HUES6 (cell line): ENCODE measurements around the gene SLC25A39.
A peak's percentile ranks its signal among the peaks of the same experiment; 100 is the strongest.
"Not testable (repeated sequence)": the region's sequence is repeated elsewhere in the genome, so short reads cannot be mapped to it uniquely, and the experiment has no call there.

Experiments
- H3K27ac ChIP-seq: 2 replicates; pipeline ENCODE4 v1.7.0; 2013; ENCODE audit warnings: low read depth, mild to moderate bottlenecking, low read length, inconsistent platforms
- H3K27me3 ChIP-seq: 2 replicates; pipeline ENCODE4 v1.6.1; 2013; ENCODE audit warnings: low read length; ENCODE audit not compliant: control insufficient read depth, insufficient read depth
- H3K36me3 ChIP-seq: 2 replicates; pipeline ENCODE4 v1.6.1; 2013; ENCODE audit warnings: low read length; ENCODE audit not compliant: control insufficient read depth, insufficient read depth
- H3K4me1 ChIP-seq: 2 replicates; pipeline ENCODE4 v1.6.1; 2013; ENCODE audit warnings: low read length; ENCODE audit not compliant: control insufficient read depth, insufficient read depth
- H3K4me3 ChIP-seq: 2 replicates; pipeline ENCODE4 v1.5.1; 2013; ENCODE audit warnings: low read depth, low read length
- H3K9ac ChIP-seq: one replicate; pipeline ENCODE4 v1.6.1; 2013; ENCODE audit warnings: mild to moderate bottlenecking, low read length
- H3K9me3 ChIP-seq: 2 replicates; pipeline ENCODE4 v1.6.1; 2013; ENCODE audit warnings: low read depth, low read length; ENCODE audit not compliant: control insufficient read depth, insufficient read depth

SLC25A39 gene

GRCh38 chr17:44353672-44354331, 29.2 kb upstream of the SLC25A39 start:
- H3K36me3 ChIP-seq: peaks cover 22% of the 10 kb centered on the region
- H3K4me1 ChIP-seq: 0 out of 2 replicates have a peak, but pooled peaks cover 3% of the 10 kb centered on the region
- H3K4me3 ChIP-seq: peak overlapping the region; percentile 61
- H3K9me3 ChIP-seq: no peaks in the 10 kb centered on the region
- no peaks in the 10 kb centered on the region for H3K27me3 ChIP-seq
- H3K27ac ChIP-seq: no peak overlapping the region
- H3K9ac ChIP-seq: peak overlapping the region; percentile 52

- H3K36me3 ChIP-seq: peaks cover 19% of the 10 kb centered on the region
- H3K9me3 ChIP-seq: no peaks in the 10 kb centered on the region
- H3K4me1 ChIP-seq: 0 out of 2 replicates have a peak, but pooled peaks cover 3% of the 10 kb centered on the region
- no peaks in the 10 kb centered on the region for H3K27me3 ChIP-seq
- H3K27ac ChIP-seq: no peak overlapping the region
- H3K4me3 ChIP-seq: peak overlapping the region; percentile 61
- H3K9ac ChIP-seq: no peak overlapping the region
Observed at GRCh38 chr17:44352828-44353671, 28.4 kb upstream of the SLC25A39 start.

GRCh38 chr17:44351961-44352827, 27.6 kb upstream of the SLC25A39 start:
- Histone ChIP-seq H3K27ac (no peak overlapping the region), H3K4me1 (0 out of 2 replicates have a peak, but pooled peaks cover 3% of the 10 kb centered on the region), H3K4me3 (no peak overlapping the region), H3K9ac (no peak overlapping the region), H3K27me3 (no peaks in the 10 kb centered on the region), H3K36me3 (peaks cover 19% of the 10 kb centered on the region), H3K9me3 (no peaks in the 10 kb centered on the region)

GRCh38 chr17:44351464-44351863, 26.8 kb upstream of the SLC25A39 start:
- H3K36me3 ChIP-seq: peaks cover 19% of the 10 kb centered on the region

GRCh38 chr17:44350733-44351226, 26.2 kb upstream of the SLC25A39 start:
- Histone ChIP-seq H3K27me3 (no peaks in the 10 kb centered on the region), H3K9ac (no peak overlapping the region), H3K36me3 (peaks cover 19% of the 10 kb centered on the region), H3K4me3 (no peak overlapping the region), H3K4me1 (peaks cover 8% of the 10 kb centered on the region), H3K27ac (no peak overlapping the region), H3K9me3 (no peaks in the 10 kb centered on the region)

More at GRCh38 chr17:44351464-44351863, 26.8 kb upstream of the SLC25A39 start:
- no peak overlapping the region for H3K27ac ChIP-seq
- H3K4me1 ChIP-seq: 0 out of 2 replicates have a peak, but pooled peaks cover 3% of the 10 kb centered on the region
- no peaks in the 10 kb centered on the region for H3K27me3 ChIP-seq
- H3K9me3 ChIP-seq: no peaks in the 10 kb centered on the region
- no peak overlapping the region for H3K4me3 ChIP-seq
- H3K9ac ChIP-seq: no peak overlapping the region

- Histone ChIP-seq H3K4me3 (no peak overlapping the region), H3K9me3 (no peaks in the 10 kb centered on the region), H3K9ac (no peak overlapping the region), H3K27ac (no peak overlapping the region), H3K36me3 (peaks cover 19% of the 10 kb centered on the region), H3K27me3 (no peaks in the 10 kb centered on the region), H3K4me1 (peaks cover 5% of the 10 kb centered on the region)
Observed at GRCh38 chr17:44349553-44350070, 25.0 kb upstream of the SLC25A39 start.

- Histone ChIP-seq H3K4me1 (peaks cover 5% of the 10 kb centered on the region), H3K9me3 (no peaks in the 10 kb centered on the region), H3K36me3 (peaks cover 19% of the 10 kb centered on the region), H3K4me3 (no peak overlapping the region), H3K27ac (no peak overlapping the region), H3K9ac (no peak overlapping the region), H3K27me3 (peaks cover under 1% of the 10 kb centered on the region; the same call in 1 of the 2 replicates)
Observed at GRCh38 chr17:44348988-44349364, 24.4 kb upstream of the SLC25A39 start.

GRCh38 chr17:44348234-44348987, 23.8 kb upstream of the SLC25A39 start:
- Histone ChIP-seq H3K9ac (no peak overlapping the region), H3K27ac (no peak overlapping the region), H3K9me3 (no peaks in the 10 kb centered on the region), H3K36me3 (peaks cover 19% of the 10 kb centered on the region), H3K4me1 (peaks cover 5% of the 10 kb centered on the region), H3K4me3 (no peak overlapping the region), H3K27me3 (peaks cover 3% of the 10 kb centered on the region; the same call in 1 of the 2 replicates)

- not testable (repeated sequence) for H3K27ac ChIP-seq, H3K4me3 ChIP-seq, H3K27me3 ChIP-seq, H3K9ac ChIP-seq, H3K9me3 ChIP-seq, H3K4me1 ChIP-seq
- peaks cover 15% of the 10 kb centered on the region for H3K36me3 ChIP-seq
Observed at GRCh38 chr17:44347206-44348055, 22.8 kb upstream of the SLC25A39 start.
